Fibroblast of peridontal ligament (primary cell): ENCODE measurements around the gene TNNT1.
A peak's percentile ranks its signal among the peaks of the same experiment; 100 is the strongest.
"Not testable (repeated sequence)": the region's sequence is repeated elsewhere in the genome, so short reads cannot be mapped to it uniquely, and the experiment has no call there.

Experiments
- DNase-seq: peaks from one replicate; pipeline ENCODE4 v3.0.0-alpha.2; 2010; ENCODE audit errors: extremely low read depth

The TNNT1 gene

DNA sequence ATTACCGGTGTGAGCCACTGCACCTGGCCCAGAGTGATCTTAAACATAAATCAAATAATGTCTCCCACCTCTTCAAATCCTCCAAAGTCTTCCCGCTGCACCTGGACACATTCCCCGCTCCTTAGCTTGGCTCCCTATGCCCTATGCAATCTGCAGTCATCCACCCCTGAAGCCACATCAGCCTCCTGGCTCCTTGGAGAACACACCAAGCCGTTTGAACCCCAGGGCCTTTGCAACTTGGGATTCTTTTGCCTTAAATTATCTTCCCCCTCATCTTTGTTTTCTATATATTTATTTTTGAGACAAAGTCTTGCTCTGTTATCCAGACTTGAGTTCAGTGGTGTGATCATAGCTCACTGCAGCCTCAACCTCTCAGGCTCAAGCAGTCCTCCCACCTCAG lies 20.1 kb upstream of the TNNT1 start:
- DNase-seq: no peak

DNA sequence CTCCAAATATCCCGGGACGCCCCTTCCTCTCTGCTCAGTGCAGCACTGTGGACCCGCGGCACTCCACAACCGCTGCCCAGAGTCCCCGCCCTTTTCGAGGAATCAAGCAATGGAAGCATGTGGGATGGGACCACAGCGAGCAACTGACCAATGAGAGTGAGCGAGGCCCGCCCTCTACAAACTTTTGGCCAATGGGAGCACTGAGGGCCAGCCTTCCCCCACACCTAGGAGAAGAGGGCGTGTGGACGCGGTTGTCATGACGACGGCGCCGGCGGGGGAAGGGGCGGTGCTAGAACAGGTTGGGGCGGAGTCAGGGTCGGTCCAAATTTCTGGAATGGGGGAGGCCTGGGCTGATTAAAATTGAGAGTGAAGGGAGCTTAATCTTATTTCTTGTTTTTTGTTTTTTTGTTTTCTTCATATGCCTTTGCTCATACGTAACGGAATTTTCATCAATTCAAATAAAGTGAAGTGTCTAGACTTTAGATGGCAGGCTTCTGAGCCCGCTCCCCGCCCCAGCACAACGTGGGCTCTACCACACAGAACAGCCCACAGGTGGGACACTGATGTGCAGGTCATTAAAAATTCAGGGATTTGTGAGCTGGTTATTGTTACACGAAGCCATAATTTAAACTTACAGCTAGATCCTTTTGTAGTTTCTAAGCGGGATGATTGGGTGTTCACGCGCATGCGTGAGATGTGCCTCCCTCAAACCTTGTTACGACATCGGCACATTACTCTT lies 17.7 kb upstream of the TNNT1 start, which contains the start of gene DNAAF3:
DNAAF3 (minus strand) TSS at position 84 of the 739 bp plus-strand sequence. CDS start 200 bp downstream, outside the sequence.
- DNase-seq: peak; percentile 94

DNA sequence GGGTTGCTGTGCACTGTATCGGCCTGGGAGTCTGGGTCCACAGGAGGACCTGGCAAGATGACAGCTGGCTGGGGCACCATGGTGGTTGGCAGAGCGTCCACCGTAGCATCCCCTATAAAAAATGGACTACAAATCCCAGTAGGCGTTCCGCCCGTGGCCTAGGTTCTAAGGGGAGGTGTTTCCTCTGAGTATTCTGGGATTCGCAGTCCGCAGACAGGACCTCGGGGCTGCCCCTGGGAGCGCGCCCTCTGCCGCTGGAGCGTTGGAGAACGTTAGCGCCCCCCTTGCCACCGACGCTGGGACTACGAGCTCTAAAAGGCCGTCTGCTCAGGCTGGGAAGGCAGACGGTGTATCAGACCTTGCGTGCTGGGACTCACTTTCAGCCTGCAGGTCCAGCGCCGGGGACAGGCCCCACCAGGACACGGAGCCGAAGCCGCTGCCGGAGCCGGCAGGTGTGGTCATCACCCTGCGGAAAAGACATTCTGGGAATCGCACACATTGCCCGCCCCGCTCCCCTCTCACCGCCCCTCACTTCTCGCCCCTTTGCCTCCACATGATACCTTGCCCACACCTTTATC lies 17.0 kb upstream of the TNNT1 start:
- peak; percentile 55 for DNase-seq

DNA sequence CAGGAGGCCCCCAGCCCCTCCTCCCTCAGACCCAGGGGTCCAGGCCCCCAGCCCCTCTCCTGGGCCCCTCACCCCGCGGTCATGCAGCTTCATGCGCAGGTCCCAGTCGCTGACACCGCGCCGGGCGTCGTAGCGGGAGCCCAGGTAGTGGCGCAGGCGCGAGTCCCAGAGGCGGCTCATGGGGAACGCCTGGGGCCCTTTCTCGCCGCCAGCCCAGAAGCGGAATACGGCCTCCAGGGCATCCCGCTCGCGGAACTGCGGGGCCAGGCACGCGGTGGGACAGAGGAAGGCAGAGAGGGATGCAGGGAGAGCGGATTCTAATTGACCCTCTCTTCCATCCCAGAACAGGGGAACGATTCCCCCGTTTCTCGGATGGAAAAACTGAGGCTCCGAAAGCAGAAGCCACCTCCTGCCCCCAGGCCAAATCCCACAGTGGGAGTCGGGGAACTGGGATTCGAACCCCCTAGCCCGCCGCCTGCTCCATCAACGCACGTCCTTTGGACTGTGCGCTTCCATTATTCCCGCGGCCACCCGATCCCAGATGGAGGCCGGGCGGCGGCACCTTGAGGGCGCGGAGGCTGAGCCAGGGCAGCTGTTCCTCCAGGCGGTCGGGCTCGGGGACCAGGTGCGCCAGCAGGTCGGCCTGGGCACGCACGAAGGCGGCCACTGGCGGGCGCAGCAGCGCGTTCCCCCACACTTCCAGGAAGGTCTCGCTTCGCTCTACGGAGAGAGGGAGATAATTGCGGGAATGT lies 12.7 kb upstream of the TNNT1 start:
- DNase-seq: no peak

DNA sequence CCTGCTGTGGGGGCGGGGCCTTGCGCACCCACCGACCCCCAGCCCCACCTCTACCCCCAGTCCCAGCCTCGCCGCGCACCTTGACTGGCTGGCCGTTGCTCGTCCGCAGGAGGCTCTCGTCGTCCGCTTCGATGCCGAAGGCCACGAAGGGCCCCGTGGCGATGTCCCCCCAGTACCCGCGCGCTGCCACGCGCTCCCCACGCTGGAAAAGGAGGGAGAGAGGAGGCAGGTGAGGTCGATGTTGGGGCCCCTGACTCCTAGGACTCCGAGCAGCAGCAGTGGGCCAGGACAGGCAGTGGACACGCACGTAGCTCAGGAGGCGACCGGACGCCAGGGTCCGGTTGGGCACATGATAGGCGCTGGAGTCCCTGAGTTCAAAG lies 12.0 kb upstream of the TNNT1 start:
- no peak for DNase-seq

DNA sequence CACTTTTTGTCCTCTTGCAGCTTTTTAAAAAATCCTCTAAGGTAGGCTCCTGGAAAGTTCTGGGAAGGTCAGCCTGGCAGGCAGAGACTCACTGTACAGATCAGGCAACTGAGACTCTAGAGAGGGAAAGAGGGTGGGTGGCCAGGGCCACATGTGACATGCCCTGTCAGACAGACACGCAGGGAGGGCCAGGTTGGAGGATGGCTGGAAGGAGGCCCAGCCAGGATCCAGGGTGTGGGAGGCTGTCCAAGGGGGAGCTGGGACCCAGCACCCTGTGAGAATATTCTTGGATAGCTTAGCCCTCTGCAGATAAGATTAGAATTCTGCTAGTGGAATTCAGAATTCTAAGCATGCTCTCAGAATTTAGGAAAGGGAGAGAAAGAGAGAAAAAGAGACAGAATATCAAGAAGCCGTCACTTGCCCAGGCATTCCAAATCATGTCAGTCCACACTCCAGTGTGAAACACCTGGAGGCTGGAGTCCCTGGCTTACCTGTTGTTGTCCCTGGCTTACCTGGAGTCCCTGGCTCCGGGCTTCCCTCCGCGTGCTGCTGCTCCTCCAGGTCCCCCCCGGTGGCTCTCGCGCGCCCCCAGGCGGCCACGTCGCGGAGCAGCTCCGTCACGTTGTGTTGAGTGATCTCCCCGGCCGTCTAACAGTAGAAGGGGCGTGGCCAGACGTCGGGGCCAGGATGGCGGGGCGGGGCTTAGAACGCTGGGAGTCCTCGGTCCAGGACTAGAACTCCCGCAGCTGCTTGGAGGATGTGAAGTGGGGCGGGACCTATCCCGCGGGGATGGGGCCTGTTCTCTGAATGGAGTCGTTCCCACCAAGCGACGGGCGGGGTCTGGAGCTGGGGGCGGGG lies 11.4 kb upstream of the TNNT1 start:
- peak; percentile 60 for DNase-seq

DNA sequence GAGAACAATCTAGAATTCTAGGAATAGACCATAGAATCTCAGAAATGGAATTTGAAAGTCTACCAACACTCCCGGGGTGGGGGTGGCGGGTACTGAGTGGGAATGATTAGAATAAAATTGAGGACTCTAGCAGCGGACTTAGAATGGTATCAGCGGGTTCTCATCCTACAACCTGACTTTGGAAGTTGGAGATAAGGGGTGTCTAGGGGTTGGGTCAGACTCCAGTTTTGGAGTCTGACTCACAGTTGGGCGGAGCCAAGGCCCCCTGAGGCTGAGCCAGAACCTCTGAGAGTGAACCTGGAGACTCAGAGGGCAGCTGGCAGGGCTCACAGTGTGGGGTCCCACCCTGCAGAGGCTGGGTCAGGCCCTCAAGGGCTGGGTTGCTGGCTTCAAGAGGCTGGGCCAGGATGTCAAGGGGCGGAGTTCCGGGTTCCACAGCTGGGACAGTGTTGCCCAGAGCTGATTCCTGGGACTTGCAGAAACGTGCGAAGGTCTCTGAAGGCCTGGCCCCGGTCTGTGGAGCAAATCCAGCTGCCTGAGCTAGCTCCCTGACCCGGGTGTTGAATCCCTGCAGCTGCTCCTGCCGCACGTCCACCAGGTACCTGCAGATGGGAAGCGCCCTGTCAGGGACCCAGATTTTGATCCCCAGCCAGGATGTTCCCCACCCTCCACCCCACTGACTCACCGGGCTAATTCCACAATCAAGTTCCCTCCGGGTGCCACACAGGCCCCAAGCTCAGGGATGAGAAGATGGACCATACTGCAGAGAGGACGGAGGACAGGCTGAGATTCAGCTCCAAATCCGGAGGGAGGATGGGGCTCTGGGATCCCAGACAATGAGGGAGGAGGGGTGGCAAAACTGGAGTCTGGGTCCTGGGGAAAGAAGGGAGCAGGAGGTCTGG lies 10.1 kb upstream of the TNNT1 start:
- peak; percentile 36 for DNase-seq

DNA sequence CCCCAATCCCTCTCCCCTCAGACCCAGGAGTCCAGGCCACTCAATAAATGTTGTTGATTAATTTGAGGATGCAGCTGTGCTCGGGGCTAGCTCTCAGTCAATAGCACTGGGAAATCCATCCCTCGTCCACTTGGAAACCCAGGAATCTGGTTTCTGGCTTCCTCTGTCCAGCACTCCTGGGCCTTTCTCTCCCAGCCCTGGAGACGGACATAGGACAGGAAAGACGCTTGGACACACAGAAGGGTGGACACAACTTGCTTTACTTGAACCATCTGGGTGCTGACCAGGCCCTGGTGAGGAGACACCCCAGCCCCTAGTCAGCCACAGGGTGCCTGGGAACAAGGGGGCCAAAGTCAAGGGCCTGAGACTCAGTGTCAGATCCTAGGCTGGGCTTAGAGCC lies 9.4 kb upstream of the TNNT1 start:
- DNase-seq: no peak

DNA sequence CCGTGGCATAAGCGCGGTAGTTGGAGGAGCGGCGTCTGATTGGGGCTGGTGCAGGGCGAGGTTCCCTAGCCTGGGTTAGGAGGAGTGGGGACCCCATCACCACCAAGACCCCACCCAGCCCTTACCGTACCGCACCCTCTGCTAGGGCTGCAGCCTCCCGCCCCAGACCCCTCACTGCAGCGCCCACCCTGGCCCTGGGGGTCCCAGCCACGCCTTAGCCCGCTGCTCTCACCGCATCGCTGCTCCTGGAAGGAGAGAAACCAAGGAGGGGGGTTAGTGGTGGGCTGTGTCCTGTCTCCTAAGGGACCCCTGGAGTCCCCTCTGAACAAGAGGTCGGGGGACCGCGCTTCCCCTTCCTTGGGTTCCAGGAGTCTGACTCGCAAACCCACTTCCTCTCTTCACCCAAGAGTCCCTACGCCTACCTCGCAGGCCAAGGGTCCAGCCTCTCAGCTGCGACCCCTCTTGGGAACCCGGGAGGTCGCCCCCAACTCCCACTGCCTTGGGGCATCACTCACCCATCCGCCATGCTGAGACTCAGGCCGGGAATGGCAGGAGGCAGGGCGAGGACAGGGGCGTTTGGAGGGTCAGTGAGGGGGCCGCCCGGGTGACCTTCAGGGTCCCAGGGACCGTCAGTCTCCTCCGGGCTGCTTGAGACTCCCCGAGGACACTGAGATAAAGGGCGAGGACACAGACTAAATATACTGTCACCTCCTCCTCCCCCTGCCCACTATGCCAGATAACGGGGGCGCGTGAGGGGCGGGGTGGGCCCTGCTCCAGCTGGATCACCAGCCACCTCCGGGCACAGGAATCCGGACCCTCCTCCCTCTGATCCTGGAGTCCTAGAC lies 8.3 kb upstream of the TNNT1 start, which contains the start of gene TNNI3:
TNNI3 (minus strand) TSS at position 669 of the 845 bp plus-strand sequence; CDS start at position 526, 143 bp downstream.
- no peak for DNase-seq

DNA sequence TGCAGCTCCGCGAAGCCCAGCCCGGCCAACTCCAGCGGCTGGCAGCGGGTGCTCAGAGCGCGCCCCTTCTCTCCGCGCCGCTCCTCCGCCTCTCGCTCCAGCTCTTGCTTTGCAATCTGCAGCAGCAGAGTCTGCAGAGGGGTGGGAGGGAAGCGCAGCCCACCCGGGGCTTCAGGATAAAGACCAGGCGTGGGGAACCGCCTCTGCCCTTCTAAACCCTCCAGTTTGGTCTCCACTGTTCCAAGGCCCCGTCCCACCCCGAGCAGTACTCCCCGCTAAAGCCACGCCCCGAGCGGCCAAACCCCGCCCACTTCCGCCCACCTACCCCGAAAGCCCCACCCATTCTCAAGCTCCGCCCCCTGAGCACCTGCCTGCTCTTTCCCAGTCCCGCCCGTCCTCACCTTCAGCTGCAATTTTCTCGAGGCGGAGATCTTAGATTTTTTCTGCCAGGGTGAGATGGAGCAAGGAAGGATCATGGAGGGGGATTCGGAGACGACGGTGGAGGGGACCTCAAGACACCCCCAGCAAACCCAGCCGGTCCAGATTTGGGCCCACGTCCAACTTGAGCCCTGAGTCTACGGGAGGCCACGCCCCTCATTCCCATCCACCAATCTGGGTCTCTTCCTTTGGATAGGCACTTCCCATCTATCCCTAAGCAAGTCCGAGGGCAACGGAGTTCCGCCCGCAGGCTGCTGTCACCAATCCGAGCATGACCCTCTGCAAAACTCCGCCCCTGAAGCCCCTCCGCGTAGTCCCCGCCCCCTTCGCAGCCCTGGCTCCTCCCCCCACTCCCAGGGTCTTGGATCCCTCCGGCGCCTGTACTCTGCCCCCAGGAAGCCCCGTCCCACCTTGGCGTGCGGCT lies 7.4 kb upstream of the TNNT1 start:
- no peak for DNase-seq

DNA sequence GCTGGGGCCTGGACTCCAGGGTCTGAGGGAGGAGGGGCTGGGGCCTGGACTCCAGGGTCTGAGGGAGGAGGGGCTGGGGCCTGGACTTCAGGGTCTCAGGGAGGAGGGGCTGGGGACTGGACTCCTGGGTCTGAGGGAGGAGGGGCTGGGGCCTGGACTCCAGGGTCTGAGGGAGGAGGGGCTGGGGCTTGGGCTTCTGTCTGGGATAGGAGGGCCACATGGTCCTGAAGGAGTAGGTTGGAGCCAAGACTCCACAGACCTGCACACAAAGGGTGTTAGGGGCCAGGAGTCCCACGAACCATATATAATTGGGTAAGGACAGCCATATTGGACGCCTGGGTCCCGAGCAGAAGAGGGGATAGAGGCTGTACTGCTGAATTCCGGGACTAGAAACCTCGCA lies 6.8 kb upstream of the TNNT1 start:
- not testable (repeated sequence) for DNase-seq

DNA sequence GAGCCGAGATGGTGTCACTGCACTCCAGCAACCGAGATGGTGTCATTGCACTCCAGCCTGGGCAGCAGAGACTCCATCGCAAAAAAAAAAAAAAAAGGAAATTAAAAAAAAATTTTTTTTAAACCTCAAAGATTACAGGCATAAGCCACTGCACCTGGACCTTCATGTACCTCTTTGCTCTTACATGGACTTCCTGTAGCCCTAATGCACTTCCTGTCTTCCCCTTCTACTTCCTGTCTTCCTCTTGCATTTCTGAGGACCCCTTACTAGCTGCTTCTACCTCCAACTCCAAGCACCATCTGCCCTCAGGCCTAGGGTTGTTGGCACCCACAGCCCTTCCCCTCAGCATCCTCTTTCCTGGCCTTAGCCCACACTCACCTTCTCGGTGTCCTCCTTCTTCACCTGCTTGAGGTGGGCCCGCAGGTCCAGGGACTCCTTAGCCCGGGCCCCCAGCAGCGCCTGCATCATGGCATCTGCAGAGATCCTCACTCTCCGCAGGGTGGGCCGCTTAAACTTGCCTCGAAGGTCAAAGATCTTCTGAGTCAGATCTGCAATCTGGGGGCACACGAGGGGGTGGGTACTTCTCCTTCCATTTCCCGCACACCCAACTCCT lies 4.8 kb upstream of the TNNT1 start:
- no peak for DNase-seq

DNA sequence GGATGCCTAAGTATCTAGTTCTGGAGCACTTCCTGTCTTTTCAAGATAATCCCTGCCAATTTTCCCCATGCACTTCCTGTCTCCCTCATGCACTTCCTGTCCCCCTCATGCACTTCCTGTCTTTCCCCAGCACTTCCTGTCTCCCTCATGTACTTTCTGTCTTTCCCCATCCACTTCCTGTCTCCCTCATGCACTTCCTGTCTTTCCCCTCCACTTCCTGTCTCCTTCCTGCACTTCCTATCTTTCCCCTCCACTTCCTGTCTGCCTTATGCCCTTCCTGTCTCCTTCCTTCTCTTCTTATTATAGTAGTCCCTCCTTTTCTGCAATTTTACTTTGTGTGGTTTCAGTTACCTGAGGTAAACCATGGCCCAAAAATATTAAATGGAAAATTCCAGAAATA lies 3.0 kb upstream of the TNNT1 start:
- DNase-seq: no peak

DNA sequence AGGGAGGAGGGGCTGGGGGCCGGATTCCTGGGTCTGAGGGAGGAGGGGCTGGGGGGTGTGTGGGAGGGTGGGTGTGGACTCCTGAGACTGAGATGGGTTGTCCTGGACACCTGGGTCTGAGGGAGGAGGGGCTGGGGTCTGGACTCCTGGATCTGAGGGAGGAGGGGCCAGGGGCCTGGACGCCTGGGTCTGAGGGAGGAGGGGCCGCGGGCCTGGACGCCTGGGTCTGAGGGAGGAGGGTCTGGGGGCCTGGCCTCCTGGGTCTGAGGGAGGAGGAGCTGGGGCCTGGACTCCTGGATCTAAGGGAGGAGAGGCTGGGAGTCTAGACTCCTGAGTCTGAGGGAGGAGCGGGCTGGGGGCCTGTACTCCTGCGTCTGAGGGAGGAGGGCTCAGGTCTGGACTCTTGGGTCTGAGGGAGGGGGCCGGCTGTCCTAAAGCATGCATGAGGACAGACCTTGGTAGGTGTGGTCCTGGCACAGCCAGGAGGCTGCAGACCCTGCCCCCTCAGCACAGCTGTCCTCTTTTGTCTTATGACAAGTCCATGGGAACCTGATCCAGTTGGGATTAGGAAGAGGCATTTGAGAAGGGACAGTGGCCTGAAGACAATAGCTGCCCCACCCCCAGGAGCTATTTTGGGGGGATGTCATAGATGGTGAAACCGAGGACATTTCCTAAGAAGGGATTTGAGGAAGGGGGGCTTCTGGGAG lies 1.3 kb downstream of the TNNT1 start:
- no peak for DNase-seq

DNA sequence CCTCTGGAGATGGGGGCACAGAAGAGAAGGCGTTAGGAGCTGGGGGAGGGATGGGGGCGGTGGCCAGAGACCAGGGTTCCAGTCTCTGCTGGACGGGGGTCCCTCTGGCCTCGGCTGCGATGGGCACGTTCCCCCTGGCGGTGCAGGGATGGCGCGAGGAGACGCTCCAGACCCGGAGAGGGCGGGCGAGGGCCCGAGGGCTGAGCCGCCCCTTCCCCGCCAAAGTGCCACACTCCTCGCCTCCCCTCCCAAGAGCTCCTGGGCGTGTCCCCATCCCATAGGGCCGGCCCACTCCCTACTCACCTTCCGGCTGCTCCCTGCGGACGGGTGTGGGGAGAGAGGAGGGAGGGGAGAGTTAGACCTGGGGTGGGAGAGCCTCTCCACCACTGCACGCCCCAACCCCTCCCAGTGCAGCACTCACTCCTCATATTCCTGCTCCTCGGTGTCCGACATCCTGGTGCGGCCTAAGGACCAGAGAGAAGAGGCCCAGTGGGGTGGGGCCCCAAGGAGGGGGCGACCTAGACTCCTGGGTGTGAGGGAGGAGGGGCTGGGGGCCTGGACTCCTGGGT lies 2.2 kb downstream of the TNNT1 start:
- no peak for DNase-seq

DNA sequence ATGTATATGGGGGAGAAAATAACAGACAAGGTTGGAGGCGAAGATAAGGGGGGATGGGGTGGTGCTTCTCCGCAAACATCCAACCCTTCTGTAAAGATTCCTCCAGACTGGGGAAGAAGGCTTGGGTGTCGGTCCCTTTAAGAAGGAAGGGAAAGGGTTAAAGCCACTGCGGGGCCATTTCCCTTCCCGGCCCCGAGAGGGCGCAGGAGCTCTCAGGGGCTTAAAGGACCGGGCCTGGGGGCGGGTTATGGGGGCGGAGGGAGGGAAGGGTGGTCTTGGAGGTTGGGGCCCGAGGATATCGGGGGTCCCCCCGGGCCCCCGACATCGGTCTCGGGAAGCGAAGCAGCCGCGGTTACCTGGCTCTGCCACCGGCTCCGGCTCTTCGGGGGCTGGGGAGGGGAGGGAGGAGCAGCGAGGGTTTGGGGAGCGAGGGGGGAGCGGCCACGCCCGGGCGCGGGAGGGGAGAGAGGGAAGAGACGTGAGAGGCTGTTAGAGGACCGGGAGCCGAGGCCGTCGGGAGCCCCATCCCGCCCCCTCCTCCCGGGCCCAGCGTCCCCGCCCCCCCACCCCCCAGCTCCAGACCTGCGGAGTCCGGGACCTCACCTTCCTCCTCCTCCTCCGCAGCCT lies 2.8 kb downstream of the TNNT1 start:
- no peak for DNase-seq

DNA sequence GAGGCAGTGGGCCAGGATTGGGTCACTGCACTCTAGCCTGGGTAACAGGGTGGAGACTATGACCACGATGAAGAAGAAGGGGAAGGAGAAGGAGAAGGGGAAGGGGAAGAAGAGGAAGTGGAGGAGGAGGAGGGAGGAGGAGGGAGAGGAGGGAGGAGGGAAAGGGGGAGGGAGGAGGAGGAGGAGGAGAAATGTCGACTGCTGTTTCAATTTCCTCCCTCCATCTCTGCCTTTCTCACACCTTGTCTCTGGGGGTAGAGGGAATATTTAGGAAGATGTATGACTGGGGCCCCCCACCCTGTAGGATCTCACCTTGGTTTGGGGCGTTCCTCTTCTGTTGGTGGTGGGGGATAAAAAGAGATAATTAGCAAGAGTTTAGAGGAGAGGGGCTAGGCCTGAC lies 3.8 kb downstream of the TNNT1 start:
- DNase-seq: no peak
